Measurements from ENCODE around the gene PHLDB1. TPM values are rescaled to one million over a fixed set of nuclear protein-coding genes. Genes with fewer than 3 reads are reported as not detected.
A peak's percentile ranks its signal among the peaks of the same experiment; 100 is the strongest.
"Not testable (repeated sequence)": the region's sequence is repeated elsewhere in the genome, so short reads cannot be mapped to it uniquely, and the experiment has no call there.

Gene PHLDB1
- total and polyA plus RNA-seq, 5 donors, result 110 to 177 (median 136) TPM

DNA sequence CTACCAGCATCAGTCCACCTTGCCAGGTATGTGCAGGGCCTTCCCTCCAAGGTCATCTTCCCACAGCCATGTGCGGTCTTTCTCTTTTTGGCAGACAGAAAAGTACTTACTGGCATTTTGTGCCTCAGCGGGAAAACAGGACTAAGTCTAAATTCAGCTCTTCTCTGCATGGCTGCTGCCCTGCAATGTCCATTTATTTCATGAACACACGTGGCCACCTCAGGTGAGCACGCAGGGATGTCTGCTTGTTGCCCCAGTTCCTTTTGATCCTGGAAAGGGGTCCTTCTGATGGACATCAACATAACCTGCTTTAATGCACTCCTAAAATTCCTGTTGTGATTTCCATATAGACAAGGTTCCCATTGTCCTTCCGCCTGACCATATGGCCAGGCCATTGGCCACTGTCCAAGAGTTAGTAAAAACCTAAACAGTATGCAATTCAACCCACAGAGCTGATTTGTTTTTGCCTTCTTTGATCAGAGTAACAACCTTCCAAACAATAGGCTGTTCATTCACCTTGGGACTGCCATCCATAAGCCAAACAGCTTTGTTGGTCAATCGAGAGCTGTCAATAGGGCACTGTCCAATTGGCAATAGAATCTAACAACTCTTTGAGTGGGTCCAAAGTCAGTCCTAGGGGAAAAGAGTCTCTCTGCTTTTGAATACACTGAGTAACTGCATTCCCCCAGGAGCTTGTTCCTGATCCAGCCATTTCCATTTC, 66.1 kb downstream of the PHLDB1 start:
- H3K4me1 ChIP-seq (ENCODE audit: control insufficient read depth, insufficient read depth, low read length), result no peaks in the 10 kb centered on the region
- no peak for DNase-seq
- ATAC-seq, result no peak
- no peak overlapping the region for H3K27ac ChIP-seq (ENCODE audit: low read length)
- intact Hi-C loops (cut with DNase I), result no loop called here
- no peak overlapping the region for H3K4me3 ChIP-seq (ENCODE audit: low read length)
- WGBS, result 75% methylated on average over 6 of the region's 6 CpGs
- H3K27me3 ChIP-seq (ENCODE audit: control insufficient read depth, insufficient read depth), result no peaks in the 10 kb centered on the region
- H3K9me3 ChIP-seq (ENCODE audit: control insufficient read depth, low read length), result no peaks in the 10 kb centered on the region

DNA sequence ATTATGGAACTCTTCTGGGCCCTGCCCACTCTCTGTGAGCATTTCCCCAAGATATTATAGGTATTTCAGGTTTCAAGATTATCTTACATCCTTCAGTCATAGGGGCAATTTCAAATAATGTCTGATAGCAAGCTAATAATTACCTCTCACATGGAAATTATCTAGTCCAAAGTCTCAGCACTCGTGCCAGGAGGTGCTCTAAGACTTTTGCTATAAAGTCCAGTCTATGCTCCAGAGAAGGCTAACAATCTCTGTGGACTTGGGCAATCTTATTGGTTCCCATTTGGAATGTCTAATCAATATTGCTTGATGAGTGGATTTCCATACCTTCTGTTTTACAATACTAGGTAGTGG, 66.6 kb downstream of the PHLDB1 start:
- Histone ChIP-seq H3K4me3 (ENCODE audit: low read length) (no peak overlapping the region), H3K27ac (ENCODE audit: low read length) (no peak overlapping the region), H3K27me3 (ENCODE audit: control insufficient read depth, insufficient read depth) (no peaks in the 10 kb centered on the region), H3K9me3 (ENCODE audit: control insufficient read depth, low read length) (no peaks in the 10 kb centered on the region), H3K4me1 (ENCODE audit: control insufficient read depth, insufficient read depth, low read length) (no peaks in the 10 kb centered on the region)
- DNase-seq, result no peak
- no peak for ATAC-seq
- intact Hi-C loops (cut with DNase I), result no loop called here
- 79% methylated on average over 1 of the region's 1 CpG for WGBS

DNA sequence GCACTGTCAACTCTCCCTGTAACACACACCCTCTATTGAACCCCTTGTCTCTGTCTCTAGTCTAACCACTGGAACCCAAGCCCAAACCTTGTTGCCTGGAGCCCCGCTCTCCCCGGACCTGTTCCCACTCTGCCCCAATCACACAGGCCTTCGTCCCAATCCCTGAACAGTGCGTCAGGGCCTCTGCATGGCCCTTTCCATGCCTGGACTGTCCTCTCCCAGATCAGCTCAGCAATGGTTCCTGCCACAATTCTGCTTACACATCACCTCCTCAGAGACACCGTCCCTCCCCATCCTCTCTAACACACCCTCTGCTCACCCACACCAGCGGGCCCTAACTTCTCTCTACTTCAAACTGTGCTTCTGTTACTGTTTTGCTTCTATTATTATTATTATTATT, 70.6 kb downstream of the PHLDB1 start:
- no peak for ATAC-seq
- H3K4me1 ChIP-seq (ENCODE audit: control insufficient read depth, insufficient read depth, low read length), result no peaks in the 10 kb centered on the region

DNA sequence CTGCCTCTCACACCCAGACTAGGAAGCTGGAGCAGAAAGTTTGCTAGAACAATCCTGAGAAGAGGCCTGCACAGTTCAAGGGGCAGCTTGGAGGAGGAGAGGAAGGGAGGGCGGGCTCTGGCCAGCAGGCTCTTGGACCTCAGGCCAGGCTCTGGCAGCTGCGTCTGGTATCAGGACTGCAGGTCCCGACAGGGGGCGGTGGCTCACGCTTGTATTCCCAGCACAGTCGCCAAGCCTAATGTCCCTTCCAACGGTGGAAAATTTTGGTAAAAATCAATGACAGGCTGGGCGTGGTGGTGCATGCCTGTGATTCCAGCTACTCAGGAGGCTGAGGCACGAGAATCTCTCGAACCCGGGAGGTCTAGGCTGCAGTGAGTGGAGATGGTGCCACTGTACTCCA, 71.5 kb downstream of the PHLDB1 start:
- H3K27ac ChIP-seq (ENCODE audit: low read length); H3K27me3 ChIP-seq (ENCODE audit: control insufficient read depth, insufficient read depth); H3K4me1 ChIP-seq (ENCODE audit: control insufficient read depth, insufficient read depth, low read length); H3K9me3 ChIP-seq (ENCODE audit: control insufficient read depth, low read length); H3K4me3 ChIP-seq (ENCODE audit: low read length); intact Hi-C loops (cut with DNase I): not testable (repeated sequence)
- WGBS, result 43% methylated on average over 11 of the region's 11 CpGs
- ATAC-seq (peak; percentile 90 to 94), DNase-seq (peak; percentile 79 to 92 (median 87))

More for the DNA sequence above, 70.6 kb downstream of the PHLDB1 start:
- Histone ChIP-seq H3K9me3 (ENCODE audit: control insufficient read depth, low read length) (no peaks in the 10 kb centered on the region), H3K27me3 (ENCODE audit: control insufficient read depth, insufficient read depth) (no peaks in the 10 kb centered on the region), H3K4me3 (ENCODE audit: low read length) (no peak overlapping the region), H3K27ac (ENCODE audit: low read length) (no peak overlapping the region)
- no peak for DNase-seq
- intact Hi-C loops (cut with DNase I), result no loop called here
- 97% methylated on average over 6 of the region's 6 CpGs for WGBS

DNA sequence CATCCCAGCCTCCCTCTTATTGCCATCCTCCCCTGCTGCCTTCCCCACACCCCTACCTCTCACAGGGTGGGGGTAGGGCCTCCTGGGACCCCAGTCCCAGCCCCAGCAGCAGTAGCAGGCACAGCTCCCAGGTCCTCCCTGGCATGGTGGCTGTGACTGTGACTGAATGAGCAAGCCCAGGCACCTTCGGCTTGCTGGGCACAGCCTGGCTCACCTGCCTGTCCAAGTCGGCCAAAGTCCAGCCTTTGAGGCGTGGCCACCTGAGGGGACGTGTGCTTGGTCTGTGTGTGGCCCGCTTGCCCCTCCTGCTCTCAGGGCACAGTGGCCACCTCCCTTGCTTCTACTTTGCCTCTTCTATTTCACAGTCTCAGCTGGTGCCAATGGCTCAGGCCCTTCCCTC, 72.1 kb downstream of the PHLDB1 start, which contains the start of gene TREH:
Gene TREH (minus strand): TSS at position 168 of the 400 bp plus-strand sequence. CDS start 23 bp downstream, at position 145.
- no peak for DNase-seq
- H3K27me3 ChIP-seq (ENCODE audit: control insufficient read depth, insufficient read depth), result no peaks in the 10 kb centered on the region
- peak; percentile 29 to 38 for ATAC-seq
- WGBS, result 86% methylated on average over 5 of the region's 5 CpGs
- intact Hi-C loops (cut with DNase I), result no loop called here
- H3K4me1 ChIP-seq (ENCODE audit: control insufficient read depth, insufficient read depth, low read length), result no peaks in the 10 kb centered on the region
- H3K4me3 ChIP-seq (ENCODE audit: low read length), result no peak within 1 kb of the TSS
- H3K27ac ChIP-seq (ENCODE audit: low read length), result no peak within 1 kb of the TSS
- H3K9me3 ChIP-seq (ENCODE audit: control insufficient read depth, low read length), result no peaks in the 10 kb centered on the region

DNA sequence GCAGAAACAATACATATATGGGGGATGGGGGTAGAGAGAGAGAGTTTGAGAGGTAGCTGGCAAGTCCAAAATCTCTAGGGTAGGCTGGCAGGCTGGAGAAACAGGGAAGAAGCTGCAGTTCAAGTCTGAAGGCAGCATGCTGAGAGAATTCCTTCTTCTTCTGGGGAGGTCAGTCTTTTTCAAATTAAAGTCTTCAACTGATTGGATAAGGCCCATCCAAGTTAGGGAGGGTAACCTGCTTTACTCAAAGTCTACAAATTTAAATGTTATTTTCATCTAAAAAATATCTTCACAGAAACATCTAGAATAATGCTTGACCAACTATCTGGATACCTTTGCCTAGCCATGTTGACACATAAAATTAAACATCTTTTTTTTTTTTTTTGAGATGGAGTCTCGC, 75.0 kb downstream of the PHLDB1 start:
- H3K27ac ChIP-seq (ENCODE audit: low read length), result no peak overlapping the region
- H3K4me3 ChIP-seq (ENCODE audit: low read length), result no peak overlapping the region
- no peaks in the 10 kb centered on the region for H3K27me3 ChIP-seq (ENCODE audit: control insufficient read depth, insufficient read depth)
- intact Hi-C loops (cut with DNase I), result no loop called here
- DNase-seq, result no peak
- WGBS, result 100% methylated on average over 1 of the region's 1 CpG
- no peaks in the 10 kb centered on the region for H3K9me3 ChIP-seq (ENCODE audit: control insufficient read depth, low read length)
- ATAC-seq, result no peak
- H3K4me1 ChIP-seq (ENCODE audit: control insufficient read depth, insufficient read depth, low read length), result no peaks in the 10 kb centered on the region

DNA sequence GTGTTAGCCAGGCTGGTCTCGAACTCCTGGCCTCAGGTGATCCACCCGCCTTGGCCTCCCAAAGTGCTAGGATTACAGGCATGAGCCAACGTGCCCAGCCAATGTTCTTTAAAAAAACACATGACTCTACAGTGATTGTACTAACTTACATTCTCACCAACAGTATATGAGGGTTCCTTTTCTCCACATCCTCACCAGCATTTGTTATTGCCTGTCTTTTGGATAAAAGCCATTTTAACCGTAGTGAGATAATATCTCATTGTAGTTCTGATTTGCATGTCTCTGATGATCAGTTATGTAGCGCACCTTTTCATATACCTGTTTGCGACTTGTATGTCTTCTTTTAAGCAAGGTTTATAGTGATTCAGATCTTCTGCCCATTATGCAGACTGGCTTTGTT, 75.5 kb downstream of the PHLDB1 start:
- H3K4me3 ChIP-seq (ENCODE audit: low read length); intact Hi-C loops (cut with DNase I); H3K4me1 ChIP-seq (ENCODE audit: control insufficient read depth, insufficient read depth, low read length); ATAC-seq; DNase-seq; H3K27ac ChIP-seq (ENCODE audit: low read length); H3K9me3 ChIP-seq (ENCODE audit: control insufficient read depth, low read length); H3K27me3 ChIP-seq (ENCODE audit: control insufficient read depth, insufficient read depth): not testable (repeated sequence)
- 76% methylated on average over 6 of the region's 6 CpGs for WGBS

DNA sequence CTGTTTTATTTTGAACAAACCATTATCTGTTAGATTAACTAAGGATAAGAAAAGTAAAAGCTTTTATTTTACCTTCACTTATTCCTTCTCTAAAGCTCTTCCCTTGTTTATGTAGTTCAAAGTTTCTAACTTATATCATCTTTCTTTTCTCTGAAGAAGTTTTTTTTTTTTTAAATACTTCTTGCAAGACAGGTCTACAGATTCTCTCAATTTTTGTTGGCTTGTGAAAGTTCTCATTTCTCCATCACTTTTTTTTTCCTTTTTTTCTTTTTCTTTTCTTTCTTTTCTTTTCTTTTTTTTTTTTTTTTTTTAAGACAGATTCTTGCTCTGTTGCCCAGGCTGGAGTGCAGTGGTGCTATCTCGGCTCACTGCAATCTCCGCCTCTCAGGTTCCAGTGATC, 76.8 kb downstream of the PHLDB1 start:
- H3K27ac ChIP-seq (ENCODE audit: low read length), result no peak overlapping the region
- no peaks in the 10 kb centered on the region for H3K27me3 ChIP-seq (ENCODE audit: control insufficient read depth, insufficient read depth)
- no peaks in the 10 kb centered on the region for H3K4me1 ChIP-seq (ENCODE audit: control insufficient read depth, insufficient read depth, low read length)
- intact Hi-C loops (cut with DNase I), result no loop called here
- H3K4me3 ChIP-seq (ENCODE audit: low read length), result no peak overlapping the region
- DNase-seq (no peak), ATAC-seq (no peak)
- 76% methylated on average over 2 of the region's 2 CpGs for WGBS
- H3K9me3 ChIP-seq (ENCODE audit: control insufficient read depth, low read length), result no peaks in the 10 kb centered on the region

DNA sequence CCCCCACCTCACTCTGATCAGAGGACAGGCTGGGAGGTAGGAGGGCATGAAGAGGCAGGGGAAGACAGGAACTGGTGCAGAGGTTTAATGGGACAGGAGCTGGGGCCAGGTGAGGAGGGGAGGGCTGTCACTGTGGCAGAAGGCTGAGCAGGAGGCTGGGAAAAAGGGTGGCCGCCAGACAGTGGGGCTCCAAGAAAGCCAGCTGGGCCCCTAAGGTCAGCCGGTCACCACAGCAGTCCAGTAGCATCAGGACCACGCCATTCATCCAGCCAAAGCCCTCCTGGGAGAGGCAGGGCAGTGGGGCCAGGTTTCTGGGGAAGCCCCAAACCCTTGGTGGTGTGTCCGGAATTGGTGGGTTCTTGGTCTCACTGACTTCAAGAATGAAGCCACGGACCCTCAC, 80.5 kb downstream of the PHLDB1 start:
- Histone ChIP-seq H3K9me3 (ENCODE audit: control insufficient read depth, low read length) (no peaks in the 10 kb centered on the region), H3K4me1 (ENCODE audit: control insufficient read depth, insufficient read depth, low read length) (no peaks in the 10 kb centered on the region), H3K4me3 (ENCODE audit: low read length) (no peak overlapping the region), H3K27ac (ENCODE audit: low read length) (no peak overlapping the region), H3K27me3 (ENCODE audit: control insufficient read depth, insufficient read depth) (no peaks in the 10 kb centered on the region)
- ATAC-seq, result no peak
- intact Hi-C loops (cut with DNase I), result loop anchor here in 1 of 4 donors (5.0 kb wide), 1 partner anchor 269 kb away; the partner anchor contains the start of gene UPK2
- WGBS, result 92% methylated on average over 5 of the region's 5 CpGs
- no peak for DNase-seq

DNA sequence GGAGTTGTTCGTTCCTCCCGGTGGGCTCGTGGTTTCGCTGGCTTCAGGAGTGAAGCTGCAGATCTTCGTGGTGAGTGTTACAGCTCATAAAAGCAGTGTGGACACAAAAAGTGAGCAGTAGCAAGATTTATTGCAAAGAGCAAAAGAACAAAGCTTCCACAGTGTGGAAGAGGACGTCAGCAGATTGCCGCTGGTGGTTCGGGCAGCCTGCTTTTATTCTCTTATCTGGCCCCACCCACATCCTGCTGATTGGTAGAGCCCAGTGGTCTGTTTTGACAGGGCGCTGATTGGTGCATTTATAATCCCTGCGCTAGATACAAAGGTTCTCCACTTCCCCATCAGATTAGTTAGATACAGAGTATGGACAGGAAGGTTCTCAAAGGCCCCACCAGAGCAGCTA, 80.9 kb downstream of the PHLDB1 start:
- H3K9me3 ChIP-seq (ENCODE audit: control insufficient read depth, low read length); H3K27ac ChIP-seq (ENCODE audit: low read length); ATAC-seq; H3K4me1 ChIP-seq (ENCODE audit: control insufficient read depth, insufficient read depth, low read length); H3K27me3 ChIP-seq (ENCODE audit: control insufficient read depth, insufficient read depth); DNase-seq; H3K4me3 ChIP-seq (ENCODE audit: low read length): not testable (repeated sequence)
- WGBS, result 70% methylated on average over 10 of the region's 10 CpGs
- intact Hi-C loops (cut with DNase I), result loop anchor here in 1 of 4 donors (5.0 kb wide), 1 partner anchor 269 kb away; the partner anchor contains the start of gene UPK2

DNA sequence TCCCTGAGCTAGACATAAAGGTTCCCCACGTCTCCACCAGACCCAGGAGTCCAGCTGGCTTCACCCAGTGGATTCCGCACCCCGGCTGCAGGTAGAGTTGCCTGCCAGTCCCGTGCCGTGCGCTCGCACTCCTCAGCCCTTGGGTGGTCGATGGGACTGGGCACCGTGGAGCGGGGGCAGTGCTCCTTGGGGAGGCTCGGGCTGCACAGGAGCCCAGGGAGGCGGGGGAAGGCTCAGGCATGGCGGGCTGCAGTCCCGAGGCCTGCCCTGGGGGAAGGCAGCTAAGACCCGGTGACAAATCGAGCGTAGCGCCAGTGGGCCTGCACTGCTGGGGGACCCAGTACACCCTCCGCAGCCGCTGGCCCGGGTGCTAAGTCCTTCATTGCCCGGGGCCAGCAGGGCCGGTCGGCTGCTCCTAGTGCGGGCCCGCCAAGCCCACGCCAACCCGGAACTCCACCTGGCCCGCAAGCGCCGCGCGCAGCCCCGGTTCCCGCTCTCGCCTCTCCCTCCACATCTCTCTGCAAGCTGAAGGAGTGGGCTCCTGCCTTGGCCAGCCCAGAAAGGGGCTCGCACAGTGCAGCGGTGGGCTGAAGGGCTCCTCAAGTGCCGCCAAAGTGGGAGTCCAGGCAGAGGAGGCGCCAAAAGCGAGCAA, 81.6 kb downstream of the PHLDB1 start:
- no peak overlapping the region for H3K4me3 ChIP-seq (ENCODE audit: low read length)
- DNase-seq, result peak in 2 of 3 donors; percentile 56 to 60
- no peak overlapping the region for H3K27ac ChIP-seq (ENCODE audit: low read length)

More for the DNA sequence above, 81.6 kb downstream of the PHLDB1 start:
- intact Hi-C loops (cut with DNase I), result loop anchor here in 1 of 4 donors (5.0 kb wide), 1 partner anchor 268 kb away; the partner anchor contains the start of gene UPK2
- no peak for ATAC-seq
- Histone ChIP-seq H3K27me3 (ENCODE audit: control insufficient read depth, insufficient read depth) (no peaks in the 10 kb centered on the region), H3K9me3 (ENCODE audit: control insufficient read depth, low read length) (no peaks in the 10 kb centered on the region), H3K4me1 (ENCODE audit: control insufficient read depth, insufficient read depth, low read length) (no peaks in the 10 kb centered on the region)
- WGBS, result 82% methylated on average over 41 of the region's 41 CpGs
